K562 (cell line): ENCODE results near the gene UBE2D2. TPM values are rescaled to one million over a fixed set of nuclear protein-coding genes. Genes with fewer than 3 reads are reported as not detected.

Source experiments
- ATAC-seq: fragments of 200-7000 bp; cut with Tn5 transposase; 3 replicates; pipeline ENCODE4 v1.9.1; 2020; ENCODE audit warnings: moderate library complexity
- BruUV-seq: library from RNA; stranded (reverse); fragments of 400-500 nt; replicated peaks from 2 replicates; lab custom pipeline; 2021; lab: Mats Ljungman, UMichigan
- CTCF ChIA-PET: fragments of 300-600 bp; formaldehyde crosslinking; extraction: SDS; loops from one replicate; lab custom pipeline; 2021; ENCODE audit warnings: low intra/inter-chr PET ratio; lab: Yijun Ruan, JAX
- POLR2A ChIA-PET: fragments of 300-600, 350-650 bp; sonication (Branson Sonifier 250); formaldehyde crosslinking; extraction: SDS; loops from one replicate; lab custom pipeline; 2021; ENCODE audit warnings: antibody characterized with exemption, inconsistent platforms; lab: Yijun Ruan, JAX
- DNase-seq, 4 experiments: peaks; one replicate each; pipeline versions ENCODE4 v3.0.0 to v3.0.0-alpha.2; 2011 to 2018; ENCODE audit warnings: low spot score in 3 of 4, mixed read lengths in 3 of 4; ENCODE audit errors: extremely low read depth in 1 of 4
- FAIRE-seq: peaks from 2 replicates; lab custom pipeline; 2011; peaks lifted over from hg19 to GRCh38; lab: Jason Lieb, UNC
- H2AFZ ChIP-seq: 2 replicates; pipeline ENCODE4 v1.6.0; 2011; ENCODE audit warnings: low read depth, low read length, control low read depth, inconsistent platforms
- H3K27ac ChIP-seq: fragments of 200-600 bp; 3 replicates; pipeline ENCODE4 v1.8.0; 2011; ENCODE audit warnings: low read depth, mild to moderate bottlenecking, control low read depth, inconsistent platforms, low read length, moderate library complexity, mixed read lengths; ENCODE audit errors: extremely low read depth
- H3K27me3 ChIP-seq, 2 experiments: fragments of 300-600 bp in 1 of 2; 2 replicates in 1 of 2; 3 replicates in 1 of 2; pipeline versions ENCODE4 v1.6.0 to v1.8.0; 2011; ENCODE audit warnings: inconsistent platforms in 2 of 2, low read length in 2 of 2, mild to moderate bottlenecking in 1 of 2, mixed read lengths in 1 of 2, moderate library complexity in 1 of 2; ENCODE audit not compliant: control insufficient read depth in 2 of 2, insufficient read depth in 2 of 2
- H3K36me3 ChIP-seq: fragments of 300-600 bp; 3 replicates; pipeline ENCODE4 v1.8.0; 2011; ENCODE audit warnings: mild to moderate bottlenecking, low read length, inconsistent platforms; ENCODE audit not compliant: control insufficient read depth, insufficient read depth
- H3K4me1 ChIP-seq, 2 experiments: fragments of 200-600 bp in 1 of 2; replicated peaks in 1 of 2; 2 replicates in 1 of 2; 3 replicates in 1 of 2; pipeline versions ENCODE4 v1.5.1 to v1.8.0; 2011; ENCODE audit warnings: inconsistent platforms in 2 of 2, low read length in 2 of 2, mild to moderate bottlenecking in 1 of 2, mixed read lengths in 1 of 2, moderate library complexity in 1 of 2; ENCODE audit not compliant: control insufficient read depth in 2 of 2, insufficient read depth in 2 of 2
- H3K4me2 ChIP-seq: 2 replicates; pipeline ENCODE4 v1.6.1; 2011; ENCODE audit warnings: low read length, control low read depth, inconsistent platforms, mixed read lengths; ENCODE audit not compliant: insufficient read depth
- H3K4me3 ChIP-seq: fragments of 200-600 bp; sonication (generic), shearing (Covaris generic); 2 replicates; pipeline ENCODE4 v1.5.1; 2016; ENCODE audit warnings: control low read depth, inconsistent platforms
- H3K79me2 ChIP-seq: fragments of 200-600 bp; 3 replicates; pipeline ENCODE4 v1.8.0; 2011; ENCODE audit warnings: low read length, inconsistent platforms; ENCODE audit not compliant: control insufficient read depth, insufficient read depth
- H3K9ac ChIP-seq, 2 experiments: 2 replicates each; pipeline versions ENCODE4 v1.6.0 to v1.6.1; 2011; ENCODE audit warnings: low read depth in 2 of 2, low read length in 2 of 2, control low read depth in 1 of 2, inconsistent platforms in 1 of 2, mild to moderate bottlenecking in 1 of 2, mixed read lengths in 1 of 2; ENCODE audit not compliant: insufficient read depth in 1 of 2
- H3K9me1 ChIP-seq: one replicate; pipeline ENCODE4 v1.6.0; 2011; ENCODE audit warnings: inconsistent platforms, mild to moderate bottlenecking, low read length, moderate library complexity; ENCODE audit not compliant: control insufficient read depth, insufficient read depth
- H3K9me3 ChIP-seq: replicated peaks from 2 replicates; pipeline ENCODE4 v1.5.1; 2011; ENCODE audit warnings: low read depth, low read length, inconsistent platforms; ENCODE audit not compliant: control insufficient read depth, insufficient read depth
- H4K20me1 ChIP-seq: replicated peaks from 2 replicates; pipeline ENCODE4 v1.6.1; 2011; ENCODE audit warnings: low read length, inconsistent platforms, mixed read lengths; ENCODE audit not compliant: control insufficient read depth, insufficient read depth
- BMI1 ChIP-seq: fragments of 150-350 bp; IDR thresholded peaks from 2 replicates; pipeline ENCODE4 v1.6.1; 2014; ENCODE audit warnings: low read length
- CBFA2T3 ChIP-seq: fragments of 450-650 bp; IDR thresholded peaks from 2 replicates; pipeline ENCODE4 v1.6.1; 2017
- CEBPZ ChIP-seq: fragments of 150-350 bp; IDR thresholded peaks from 2 replicates; pipeline ENCODE4 v1.6.1; 2014; ENCODE audit warnings: low read depth, mild to moderate bottlenecking, low read length, borderline replicate concordance
- ESRRA ChIP-seq: fragments of 450-650 bp; IDR thresholded peaks from 2 replicates; pipeline ENCODE4 v1.6.1; 2014; ENCODE audit warnings: low read depth, mild to moderate bottlenecking, moderate library complexity, borderline replicate concordance
- HMGN3 ChIP-seq: IDR thresholded peaks from 2 replicates; pipeline ENCODE4 v1.6.1; 2011; ENCODE audit warnings: borderline replicate concordance, low read depth, mild to moderate bottlenecking, mixed read lengths, low read length; ENCODE audit not compliant: insufficient read length; ENCODE audit errors: extremely low read depth
- MIER1 ChIP-seq: fragments of 450-650 bp; IDR thresholded peaks from 2 replicates; pipeline ENCODE4 v1.6.1; 2016; ENCODE audit warnings: antibody characterized with exemption, mild to moderate bottlenecking, low read depth
- MYC ChIP-seq, 2 experiments: fragments of 250-450 bp in 1 of 2; sonication (Bioruptor Pico) in 1 of 2; IDR thresholded peaks; 2 replicates each; pipeline versions ENCODE4 v1.5.1 to v1.6.1; 2012 to 2021; ENCODE audit warnings: low read depth in 2 of 2, borderline replicate concordance in 1 of 2, improper control_type of control experiment in 1 of 2, low read length in 1 of 2, mild to moderate bottlenecking in 1 of 2, moderate library complexity in 1 of 2
- PCBP1 ChIP-seq: fragments of 200-400 bp; formaldehyde crosslinking; IDR thresholded peaks from 2 replicates; pipeline ENCODE4 v1.6.1; 2018; ENCODE audit warnings: mild to moderate bottlenecking, low read depth, low read length; ENCODE audit not compliant: poor library complexity, severe bottlenecking
- PHB ChIP-seq: fragments of 250-450 bp; sonication (Bioruptor Pico); IDR thresholded peaks from 2 replicates; pipeline ENCODE4 v1.5.0; 2021
- POLR3G ChIP-seq: IDR thresholded peaks from 2 replicates; pipeline ENCODE4 v1.6.1; 2011; ENCODE audit not compliant: insufficient read length, insufficient replicate concordance; ENCODE audit errors: extremely low read depth
- SMARCA4 ChIP-seq: fragments of 450-650 bp; IDR thresholded peaks from 2 replicates; pipeline ENCODE4 v1.6.1; 2016
- ZBTB1 ChIP-seq: sonication (generic); formaldehyde crosslinking; IDR thresholded peaks from 2 replicates; pipeline ENCODE4 v1.8.1; 2023; ENCODE audit warnings: missing genetic modification reagents, low read depth, mild to moderate bottlenecking, borderline replicate concordance
- ZC3H4 ChIP-seq: sonication (generic); formaldehyde crosslinking; IDR thresholded peaks from 2 replicates; pipeline ENCODE4 v1.9.0; 2021; ENCODE audit warnings: missing genetic modification reagents, borderline replicate concordance
- ZNF436 ChIP-seq: fragments of 250-450, 450-650 bp; sonication (Bioruptor Pico); formaldehyde crosslinking; IDR thresholded peaks from 2 replicates; pipeline ENCODE4 v1.7.0; 2020; ENCODE audit warnings: mild to moderate bottlenecking
- ZNF740 ChIP-seq, 3 experiments: fragments of 200-800 bp in 1 of 3; sonication (Bioruptor generic) in 1 of 3; sonication (generic) in 1 of 3; formaldehyde crosslinking in 1 of 3; IDR thresholded peaks; 2 replicates each; pipeline versions ENCODE4 v1.6.1 to v1.8.0; 2016 to 2022; ENCODE audit warnings: mild to moderate bottlenecking in 2 of 3, missing compliant biosample characterization in 2 of 3, missing genetic modification characterization in 2 of 3, missing genetic modification reagents in 1 of 3
- ZNF830 ChIP-seq: fragments of 250-450 bp; sonication (Bioruptor Pico); IDR thresholded peaks from 2 replicates; pipeline ENCODE4 v1.5.0; 2021; ENCODE audit warnings: mild to moderate bottlenecking
- ZSCAN29 ChIP-seq: fragments of 450-650 bp; IDR thresholded peaks from 2 replicates; pipeline ENCODE4 v1.6.1; 2017
- WGBS: fragments of 100-300 bp; shearing (Covaris generic); methylation state at CpG from one replicate; pipeline ENCODE4 v1.1.6; 2016; ENCODE audit warnings: low coverage, mixed read lengths; ENCODE audit not compliant: insufficient coverage; ENCODE audit errors: missing lambda C conversion rate; 5-methylcytosine and 5-hydroxymethylcytosine counted together
- in situ Hi-C: fragments of 300-500 bp; cut with MboI; formaldehyde crosslinking; loops from 4 replicates; pipeline ENCODE4 v1.15.0; 2018; ENCODE audit warnings: inconsistent platforms, mixed read lengths
- intact Hi-C: fragments of 100-400 bp; cut with micrococcal nuclease; formaldehyde crosslinking; loops from 2 replicates; pipeline ENCODE4 v1.14.2; 2022
- polyA plus RNA-seq, 8 experiments: library from polyadenylated mRNA; depleted of rRNA in 4 of 8; stranded (reverse) in 5 of 8; unstranded in 3 of 8; fragments of >200 nt; fragmentation: Nextera tagmentation in 2 of 8; fragmentation: Illumina TruSeq in 1 of 8; extraction: Ambion mirVana in 2 of 8; extraction: Trizol in 1 of 8; gene quantifications; 2 replicates each; pipeline versions ENCODE4 v1.2.1 to v1.2.3, GENCODE V29; 2011 to 2014; ENCODE audit warnings: inconsistent platforms in 1 of 8, missing spikeins in 1 of 8
- total RNA-seq, 7 experiments: library from RNA; depleted of rRNA in 6 of 7; stranded (reverse); fragments of >200 nt in 6 of 7; fragmentation: Illumina TruSeq in 2 of 7; extraction: Trizol in 2 of 7; gene quantifications; 2 replicates each; pipeline versions ENCODE4 v1.2.1 to v1.2.3, GENCODE V29; 2011 to 2021; ENCODE audit warnings: low replicate concordance in 1 of 7
- TF ChIP-seq, protein P1 (sequence below): fragments of 450-650 bp; formaldehyde crosslinking; IDR thresholded peaks from 2 replicates; pipeline ENCODE4 v1.4.0; 2020; ENCODE audit warnings: mild to moderate bottlenecking

UBE2D2 gene
- total and polyA plus RNA-seq, 9 of the 15 experiments (the other 6 are each of a cell fraction or from before 2014, with no cell fraction given) = 53.6 to 198 (median 122) TPM

GRCh38 chr5:139667730-139668063 lies 106.6 kb downstream of the UBE2D2 start:
- peaks cover 38% of the 10 kb centered on the region; the same call in 1 of the 2 replicates for H4K20me1 ChIP-seq
- DNase-seq (no peak), ATAC-seq (no peak; the same call in 2 of the 3 replicates), FAIRE-seq (no peak)
- no peaks in the 10 kb centered on the region for H3K9me3 ChIP-seq
- H3K36me3 ChIP-seq = peaks cover 70% of the 10 kb centered on the region; the same call in 2 of the 3 replicates
- peaks cover 100% of the 10 kb centered on the region for H3K79me2 ChIP-seq
- H3K4me2 ChIP-seq = peak overlapping the region; percentile 92
- in situ Hi-C loops = no loop called here
- WGBS = 20% methylated on average over 5 of the region's 5 CpGs
- H3K4me3 ChIP-seq = peak overlapping the region; percentile 39
- H2AFZ ChIP-seq = no peak overlapping the region
- peaks cover 4% of the 10 kb centered on the region for H3K9me1 ChIP-seq
- BruUV-seq = no TSS peak
- H3K9ac ChIP-seq = peak overlapping the region; percentile 82 to 92; a peak in 3 of 4 replicates
- H3K27ac ChIP-seq = peak overlapping the region; percentile 95
- POLR2A ChIA-PET = interaction anchor here (0.6 to 5.0 kb wide), 8 partner anchors 8 to 476 kb away, joined by 3 to 33 read pairs (median 4); no protein-coding TSS in a partner anchor
- CTCF ChIA-PET = no interaction called here
- intact Hi-C loops = loop anchor here (2.0 kb wide), 1 partner anchor 23 kb away; no protein-coding TSS in a partner anchor
- H3K4me1 ChIP-seq = peaks cover 78 to 89% of the 10 kb centered on the region in 2 experiments
- no peaks in the 10 kb centered on the region for H3K27me3 ChIP-seq
- TF ChIP-seq ZC3H4 (CRISPR knock-in tag) (no peak), ZSCAN29 (no peak), ZNF740 (CRISPR knock-in tag; IDR thresholded peaks at IDR 0.05) (no peak), ZNF740 (tag; IDR thresholded peaks at IDR 0.05) (no peak), HMGN3 (peak; percentile 7), ZBTB1 (CRISPR knock-in tag) (no peak), PCBP1 (no peak), SMARCA4 (no peak), MYC (IDR thresholded peaks at IDR 0.05; ENCODE audit: low read depth, low read length) (no peak), MYC (CRISPR knock-in tag; IDR thresholded peaks at IDR 0.05; ENCODE audit: borderline replicate concordance, low read depth) (no peak), CBFA2T3 (peak; percentile 53; the same call in 1 of the 2 replicates), BMI1 (no peak), PHB (CRISPR knock-in tag) (no peak), POLR3G (no peak), ZNF436 (CRISPR knock-in tag) (no peak), CEBPZ (no peak), MIER1 (no peak), ESRRA (no peak), ZNF830 (CRISPR knock-in tag) (no peak)
- TF ChIP-seq, protein P1, sequence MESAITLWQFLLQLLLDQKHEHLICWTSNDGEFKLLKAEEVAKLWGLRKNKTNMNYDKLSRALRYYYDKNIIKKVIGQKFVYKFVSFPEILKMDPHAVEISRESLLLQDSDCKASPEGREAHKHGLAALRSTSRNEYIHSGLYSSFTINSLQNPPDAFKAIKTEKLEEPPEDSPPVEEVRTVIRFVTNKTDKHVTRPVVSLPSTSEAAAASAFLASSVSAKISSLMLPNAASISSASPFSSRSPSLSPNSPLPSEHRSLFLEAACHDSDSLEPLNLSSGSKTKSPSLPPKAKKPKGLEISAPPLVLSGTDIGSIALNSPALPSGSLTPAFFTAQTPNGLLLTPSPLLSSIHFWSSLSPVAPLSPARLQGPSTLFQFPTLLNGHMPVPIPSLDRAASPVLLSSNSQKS = no peak
